ENCODE results near the gene ARFGAP2.

GRCh38 chr11:47222696-47223095 is 46.0 kb upstream of the ARFGAP2 start:
- no peak for TF ChIP-seq CTCF (optimal IDR thresholded peaks at IDR 0.05 in 1 of 3, IDR thresholded peaks at IDR 0.05 in 1 of 3, conservative IDR thresholded peaks at IDR 0.05 in 1 of 3; ENCODE audit: extremely low read depth in 1 of 3, insufficient read depth in 2 of 3, low read length in 3 of 3)
- no peak for TF ChIP-seq EZH2 (IDR thresholded peaks at IDR 0.05; ENCODE audit: low read length)
